Activated naive CD4-positive, alpha-beta T cell treated with anti-CD3 and anti-CD28 coated beads for 36 hours (primary cell): ENCODE measurements around the gene FALEC. TPM values are rescaled to one million over a fixed set of nuclear protein-coding genes. Genes with fewer than 3 reads are reported as not detected.
A peak's percentile ranks its signal among the peaks of the same experiment; 100 is the strongest.

Source experiments
- CTCF ChIA-PET: fragments of 350-600 bp; sonication (Branson Sonifier 250); formaldehyde crosslinking; loops from one replicate; lab custom pipeline; 2021; ENCODE audit warnings: antibody characterized with exemption; lab: Charles Lee
- DNase-seq: peaks from one replicate; pipeline ENCODE4 v3.0.0-alpha.2; 2020
- H3K27ac Mint-ChIP-seq: one replicate; pipeline ENCODE4 v1.8.0; 2021; ENCODE audit warnings: mild to moderate bottlenecking, mixed read lengths
- H3K27me3 Mint-ChIP-seq: one replicate; pipeline ENCODE4 v1.8.0; 2021; ENCODE audit warnings: low read depth, mixed read lengths
- H3K36me3 Mint-ChIP-seq: one replicate; pipeline ENCODE4 v1.8.0; 2021; ENCODE audit warnings: low read depth, mixed read lengths
- H3K4me1 Mint-ChIP-seq: one replicate; pipeline ENCODE4 v1.8.0; 2021; ENCODE audit warnings: low read depth, mixed read lengths
- H3K4me3 Mint-ChIP-seq: one replicate; pipeline ENCODE4 v1.8.0; 2021; ENCODE audit warnings: mild to moderate bottlenecking, moderate library complexity, mixed read lengths
- H3K9me3 Mint-ChIP-seq: one replicate; pipeline ENCODE4 v1.8.0; 2021; ENCODE audit warnings: mixed read lengths
- intact Hi-C: fragments of 100-400 bp; cut with micrococcal nuclease; formaldehyde crosslinking; loops from one replicate; pipeline ENCODE4 v1.15.1; 2023
- total RNA-seq, 2 experiments: library from RNA; stranded (reverse); gene quantifications; one replicate each; pipeline ENCODE4 v1.2.3, GENCODE V29; 2021

Gene FALEC
- not detected for total RNA-seq

- DNase-seq: peak; percentile 91
- peak within 1 kb of the TSS; percentile 90 for H3K4me3 Mint-ChIP-seq
- peaks cover 9% of the 10 kb centered on the region for H3K4me1 Mint-ChIP-seq
- H3K27ac Mint-ChIP-seq: peak within 1 kb of the TSS; percentile 20
- intact Hi-C loops: loop anchor here (1.0 to 5.0 kb wide), 4 partner anchors 28 to 279 kb away; partner anchors contain the start of genes ANP32E and TARS2
- CTCF ChIA-PET: interaction anchor here (0.5 to 2.8 kb wide), 12 partner anchors 15 to 259 kb away, joined by 3 to 10 read pairs (median 3); no protein-coding TSS in a partner anchor
- H3K27me3 Mint-ChIP-seq: no peaks in the 10 kb centered on the region
- no peaks in the 10 kb centered on the region for H3K9me3 Mint-ChIP-seq
- H3K36me3 Mint-ChIP-seq: peaks cover 3% of the 10 kb centered on the region
Measured at GRCh38 chr1:150515328-150516049, at the start of gene FALEC. Gene FALEC, plus strand, starts transcription at chr1:150515752.

DNA sequence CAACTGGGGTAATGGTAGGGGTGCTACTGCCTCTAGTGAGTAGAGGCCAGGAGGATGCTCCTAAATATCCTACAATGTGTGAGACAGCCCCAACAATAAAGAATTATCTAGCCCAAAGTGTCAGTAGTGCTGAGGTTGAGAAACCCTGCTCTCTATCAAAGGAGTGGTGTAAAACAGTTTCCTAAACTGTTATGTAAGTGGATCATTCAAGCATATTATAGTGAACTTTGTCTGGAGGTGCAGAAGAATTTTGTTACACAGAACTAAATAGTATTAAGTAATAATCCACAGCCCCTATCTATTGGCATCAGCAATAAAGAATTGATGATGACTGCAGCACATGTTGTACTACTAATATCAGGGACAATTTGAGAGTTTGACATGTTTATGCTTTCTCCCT is 48.6 kb upstream of the FALEC start:
- H3K27me3 Mint-ChIP-seq: no peaks in the 10 kb centered on the region
- DNase-seq: no peak
- peaks cover 22% of the 10 kb centered on the region for H3K36me3 Mint-ChIP-seq
- peaks cover 2% of the 10 kb centered on the region for H3K4me1 Mint-ChIP-seq
- H3K9me3 Mint-ChIP-seq: no peaks in the 10 kb centered on the region
- H3K4me3 Mint-ChIP-seq: no peak overlapping the region
- no peak overlapping the region for H3K27ac Mint-ChIP-seq
- CTCF ChIA-PET: no interaction called here
- intact Hi-C loops: no loop called here

GRCh38 chr1:150469291-150469690 is 46.3 kb upstream of the FALEC start:
- H3K27ac Mint-ChIP-seq: no peak overlapping the region
- CTCF ChIA-PET: interaction anchor here (1.1 kb wide), 1 partner anchor 47 kb away, joined by 3 read pairs; the partner anchor contains the start of gene FALEC
- H3K27me3 Mint-ChIP-seq: no peaks in the 10 kb centered on the region
- peaks cover under 1% of the 10 kb centered on the region for H3K4me1 Mint-ChIP-seq
- H3K4me3 Mint-ChIP-seq: no peak overlapping the region
- intact Hi-C loops: no loop called here
- no peak for DNase-seq
- no peaks in the 10 kb centered on the region for H3K9me3 Mint-ChIP-seq
- H3K36me3 Mint-ChIP-seq: peaks cover 23% of the 10 kb centered on the region

GRCh38 chr1:150472601-150473200 is 42.9 kb upstream of the FALEC start:
- CTCF ChIA-PET: interaction anchor here (0.5 kb wide), 1 partner anchor 17 kb away, joined by 3 read pairs; no protein-coding TSS in a partner anchor
- Mint-ChIP-seq H3K27me3 (no peaks in the 10 kb centered on the region), H3K9me3 (no peaks in the 10 kb centered on the region), H3K36me3 (peaks cover 19% of the 10 kb centered on the region), H3K4me1 (peaks cover 5% of the 10 kb centered on the region), H3K27ac (no peak overlapping the region), H3K4me3 (no peak overlapping the region)
- DNase-seq: no peak
- intact Hi-C loops: no loop called here

DNA sequence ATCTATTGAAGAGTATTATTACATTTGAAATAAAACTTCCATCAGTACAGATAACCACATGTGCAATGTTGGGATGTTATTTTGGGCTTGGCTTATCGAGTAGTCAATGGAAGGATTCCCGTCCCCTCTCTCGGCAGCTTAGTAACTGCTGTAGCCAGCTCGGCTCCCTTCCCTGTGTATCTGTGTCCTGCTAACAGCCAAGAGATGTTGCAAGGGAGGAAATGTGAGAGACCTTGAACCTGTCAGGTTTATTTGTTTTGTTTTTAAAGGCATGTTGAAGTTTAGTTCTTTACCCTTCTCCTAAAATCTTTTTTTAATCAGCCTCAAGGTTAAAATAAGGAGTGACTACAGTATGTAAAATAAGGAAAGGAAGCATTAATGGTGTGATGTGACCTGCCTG is 41.9 kb upstream of the FALEC start:
- Mint-ChIP-seq H3K4me1 (peaks cover 7% of the 10 kb centered on the region), H3K9me3 (no peaks in the 10 kb centered on the region), H3K27me3 (no peaks in the 10 kb centered on the region), H3K4me3 (no peak overlapping the region), H3K36me3 (peaks cover 19% of the 10 kb centered on the region), H3K27ac (no peak overlapping the region)
- no peak for DNase-seq
- intact Hi-C loops: no loop called here
- CTCF ChIA-PET: interaction anchor here (0.9 kb wide), 1 partner anchor 101 kb away, joined by 6 read pairs; no protein-coding TSS in a partner anchor

- DNase-seq: no peak
- Mint-ChIP-seq H3K27ac (no peak overlapping the region), H3K9me3 (no peaks in the 10 kb centered on the region), H3K36me3 (peaks cover 19% of the 10 kb centered on the region), H3K4me3 (no peak overlapping the region), H3K4me1 (peaks cover 7% of the 10 kb centered on the region), H3K27me3 (no peaks in the 10 kb centered on the region)
- CTCF ChIA-PET: no interaction called here
- intact Hi-C loops: no loop called here
Measured at GRCh38 chr1:150474869-150475268, 40.7 kb upstream of the FALEC start.

DNA sequence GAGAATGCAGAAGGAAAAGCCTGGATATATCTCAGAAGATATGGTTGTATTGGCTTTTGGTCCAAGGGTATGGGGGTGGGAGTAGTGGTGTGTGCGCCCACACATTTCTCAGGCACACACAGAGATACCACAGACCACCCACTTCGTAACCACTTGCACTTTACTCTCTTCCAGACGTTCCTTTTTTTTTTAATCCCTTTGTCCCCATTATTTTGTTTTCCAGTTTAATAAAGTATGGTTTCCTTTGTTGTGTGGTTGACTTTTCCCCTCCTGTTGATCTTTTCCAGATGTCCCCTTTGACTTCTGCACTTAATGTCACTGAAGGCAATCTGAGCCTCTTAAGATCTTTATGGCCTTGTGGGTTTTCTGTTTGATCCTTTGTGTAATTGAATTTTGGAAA is 38.8 kb upstream of the FALEC start:
- DNase-seq: no peak
- Mint-ChIP-seq H3K9me3 (no peaks in the 10 kb centered on the region), H3K27ac (no peak overlapping the region), H3K27me3 (no peaks in the 10 kb centered on the region), H3K36me3 (peaks cover 4% of the 10 kb centered on the region), H3K4me1 (peaks cover 7% of the 10 kb centered on the region), H3K4me3 (no peak overlapping the region)
- intact Hi-C loops: no loop called here
- CTCF ChIA-PET: no interaction called here

DNA sequence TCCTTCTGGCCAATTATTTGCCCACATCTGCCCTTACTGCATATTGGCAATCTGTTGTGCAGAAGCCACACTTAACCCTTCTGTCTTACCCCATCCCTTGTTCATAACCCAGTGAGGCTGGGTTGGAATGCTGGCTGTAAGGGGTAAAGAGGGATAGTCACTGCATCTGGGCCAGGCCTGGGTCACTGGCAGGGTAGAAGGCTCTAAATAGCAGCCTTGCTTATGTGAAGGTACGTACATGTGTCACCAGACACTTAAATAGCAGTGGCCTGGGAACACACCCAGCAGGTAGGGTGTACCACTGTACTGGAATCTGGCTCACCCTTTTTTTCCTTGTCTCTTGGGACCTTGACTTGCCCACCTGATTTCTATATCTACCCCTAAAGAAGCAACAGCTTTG is 38.2 kb upstream of the FALEC start:
- intact Hi-C loops: no loop called here
- Mint-ChIP-seq H3K4me3 (no peak overlapping the region), H3K36me3 (peaks cover 2% of the 10 kb centered on the region), H3K9me3 (no peaks in the 10 kb centered on the region), H3K27me3 (no peaks in the 10 kb centered on the region), H3K4me1 (peaks cover 7% of the 10 kb centered on the region), H3K27ac (no peak overlapping the region)
- DNase-seq: no peak
- CTCF ChIA-PET: interaction anchor here (0.6 kb wide), 1 partner anchor 70 kb away, joined by 4 read pairs; no protein-coding TSS in a partner anchor

GRCh38 chr1:150477733-150478132 is 37.8 kb upstream of the FALEC start:
- CTCF ChIA-PET: interaction anchor here (0.6 kb wide), 1 partner anchor 69 kb away, joined by 4 read pairs; no protein-coding TSS in a partner anchor
- Mint-ChIP-seq H3K4me3 (no peak overlapping the region), H3K36me3 (peaks cover 2% of the 10 kb centered on the region), H3K27me3 (no peaks in the 10 kb centered on the region), H3K4me1 (peaks cover 7% of the 10 kb centered on the region), H3K27ac (no peak overlapping the region), H3K9me3 (no peaks in the 10 kb centered on the region)
- DNase-seq: no peak
- intact Hi-C loops: no loop called here

DNA sequence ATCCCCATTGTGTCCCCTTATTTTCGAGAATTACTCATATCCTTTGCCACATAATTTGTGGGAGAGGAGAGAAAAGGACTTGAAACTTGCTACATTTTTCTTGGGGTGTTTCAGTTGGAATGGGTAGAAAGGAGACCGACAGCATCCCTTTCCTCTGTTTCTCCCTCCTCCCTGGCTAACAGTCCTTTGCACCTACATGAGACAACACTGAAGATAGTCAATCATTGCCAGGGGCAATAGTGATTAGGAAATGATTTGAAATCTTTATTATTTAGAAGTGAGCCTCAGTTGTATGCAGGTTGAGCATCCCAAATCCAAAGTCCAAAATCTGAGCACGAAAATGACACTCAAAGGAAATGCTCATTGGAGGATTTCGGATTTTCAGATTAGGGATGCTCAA is 36.2 kb upstream of the FALEC start:
- Mint-ChIP-seq H3K9me3 (no peaks in the 10 kb centered on the region), H3K4me1 (peaks cover 7% of the 10 kb centered on the region), H3K27me3 (no peaks in the 10 kb centered on the region), H3K36me3 (no peaks in the 10 kb centered on the region), H3K4me3 (no peak overlapping the region), H3K27ac (no peak overlapping the region)
- intact Hi-C loops: no loop called here
- DNase-seq: no peak
- CTCF ChIA-PET: interaction anchor here (0.6 kb wide), 1 partner anchor 245 kb away, joined by 3 read pairs; no protein-coding TSS in a partner anchor

DNA sequence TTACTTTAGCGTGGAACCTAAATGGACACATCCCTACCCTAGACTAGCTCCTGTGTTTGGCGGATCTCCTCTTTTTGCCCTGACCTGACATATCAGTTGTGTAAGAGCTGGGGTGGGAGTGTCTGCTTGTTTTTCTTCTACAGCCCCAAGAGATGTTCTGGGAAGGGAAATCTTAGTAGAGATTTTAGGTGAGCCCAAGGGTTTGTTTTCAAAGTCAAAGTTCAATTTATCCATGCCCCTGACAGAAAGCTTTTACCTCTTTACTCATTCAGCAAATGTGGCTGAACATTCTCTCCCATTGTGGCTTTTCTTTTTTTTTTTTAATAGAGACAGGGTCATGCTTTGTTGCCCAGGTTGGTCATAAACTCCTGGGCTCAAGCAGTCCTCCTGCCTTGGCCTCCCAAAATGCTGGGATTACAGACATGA is 35.6 kb upstream of the FALEC start:
- no peak for DNase-seq
- Mint-ChIP-seq H3K27ac (no peak overlapping the region), H3K4me3 (no peak overlapping the region), H3K9me3 (no peaks in the 10 kb centered on the region), H3K4me1 (peaks cover 7% of the 10 kb centered on the region), H3K27me3 (no peaks in the 10 kb centered on the region), H3K36me3 (no peaks in the 10 kb centered on the region)
- CTCF ChIA-PET: interaction anchor here (0.6 kb wide), 1 partner anchor 244 kb away, joined by 3 read pairs; no protein-coding TSS in a partner anchor
- intact Hi-C loops: loop anchor here (10.0 kb wide), 1 partner anchor 145 kb away; the partner anchor contains the start of gene ENSA

- CTCF ChIA-PET: interaction anchor here (0.6 kb wide), 1 partner anchor 45 kb away, joined by 4 read pairs; no protein-coding TSS in a partner anchor
- DNase-seq: no peak
- Mint-ChIP-seq H3K4me3 (no peak overlapping the region), H3K27ac (no peak overlapping the region), H3K9me3 (no peaks in the 10 kb centered on the region), H3K27me3 (no peaks in the 10 kb centered on the region), H3K36me3 (peaks cover 9% of the 10 kb centered on the region), H3K4me1 (peaks cover 10% of the 10 kb centered on the region)
- intact Hi-C loops: loop anchor here (10.0 kb wide), 1 partner anchor 140 kb away; the partner anchor contains the start of gene ENSA
Measured at GRCh38 chr1:150484431-150484830, 31.1 kb upstream of the FALEC start.
